GM21390 (cell line): ENCODE data around the gene FAT3.

ENCODE experiments used
- ATAC-seq: cut with Tn5 transposase; IDR thresholded peaks from one replicate; pipeline ENCODE4 v1.9.1; 2021; ENCODE audit not compliant: unreplicated experiment

The FAT3 gene

DNA sequence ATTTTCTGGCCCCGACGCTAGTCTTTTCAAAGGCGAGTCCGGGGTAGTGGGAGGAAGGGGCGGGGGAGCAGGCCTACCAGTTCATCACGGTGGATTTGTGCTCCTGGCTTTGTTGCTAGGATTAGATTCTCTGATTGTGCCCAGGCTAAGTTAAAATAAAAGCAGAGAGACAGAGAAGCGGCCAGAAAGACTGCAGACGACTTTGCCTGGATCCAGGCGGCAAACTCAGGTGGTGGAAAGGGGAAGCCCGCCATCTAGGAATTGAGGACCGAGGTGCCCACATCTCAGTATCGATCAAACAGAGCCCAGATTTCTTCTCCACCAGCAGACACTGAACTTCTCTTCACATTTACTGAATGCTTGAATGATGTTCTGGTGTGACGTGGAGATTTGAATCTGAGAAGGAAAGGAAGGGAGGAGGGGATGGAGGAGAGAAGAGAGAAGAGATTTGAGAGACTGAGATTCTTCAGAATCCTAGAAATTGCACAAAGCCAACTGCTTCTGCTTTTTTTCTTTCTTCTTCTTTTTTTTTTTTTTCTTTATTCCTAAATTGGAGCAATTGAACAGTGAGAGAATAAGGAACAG, 2.7 kb downstream of the FAT3 start:
- ATAC-seq: no peak

DNA sequence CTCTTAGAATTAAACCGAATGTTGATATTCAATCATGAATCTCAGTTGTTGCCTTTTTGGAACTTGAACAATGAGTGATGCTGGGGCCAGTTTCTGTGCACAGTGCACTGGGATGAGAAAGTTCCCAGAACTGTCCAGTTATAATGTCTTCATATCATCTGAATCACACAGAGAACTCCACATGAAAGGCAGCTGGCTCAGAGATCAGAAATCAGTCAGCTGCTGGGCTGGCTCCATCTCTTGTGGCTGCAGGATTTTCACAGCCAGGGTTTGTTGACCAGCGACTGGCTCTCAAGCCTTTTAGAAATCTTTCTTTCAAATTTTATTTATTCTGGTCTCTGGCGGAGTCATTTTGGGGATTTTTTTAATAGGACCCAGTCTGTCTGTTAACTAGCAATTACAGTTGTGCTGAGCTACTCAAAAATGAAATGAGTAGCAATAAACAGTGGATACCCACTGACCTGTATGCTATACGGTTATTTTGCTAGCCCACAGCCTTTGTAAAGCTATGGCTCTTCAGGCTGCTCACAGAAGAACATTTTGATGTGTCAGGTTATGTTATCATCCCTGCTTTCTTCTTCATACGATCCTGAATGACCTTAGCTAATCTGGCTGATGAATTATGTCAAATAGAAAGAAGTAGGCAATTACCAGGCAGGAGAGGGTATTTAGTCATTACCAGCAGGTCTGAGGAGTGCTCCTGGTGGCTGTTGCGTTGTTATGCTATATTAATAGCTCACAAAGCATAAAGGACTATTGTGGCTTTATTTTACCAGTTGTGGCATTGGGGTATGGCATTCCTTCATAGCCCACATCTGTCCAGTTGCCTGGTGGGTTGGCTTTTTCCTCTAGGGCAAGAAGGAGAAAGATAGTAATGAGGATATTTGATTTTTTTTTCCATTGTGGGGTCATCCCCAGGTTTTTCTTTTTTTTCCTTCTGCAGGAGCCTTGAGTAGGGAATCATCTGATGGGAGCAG, 3.6 kb downstream of the FAT3 start:
- ATAC-seq: no peak

DNA sequence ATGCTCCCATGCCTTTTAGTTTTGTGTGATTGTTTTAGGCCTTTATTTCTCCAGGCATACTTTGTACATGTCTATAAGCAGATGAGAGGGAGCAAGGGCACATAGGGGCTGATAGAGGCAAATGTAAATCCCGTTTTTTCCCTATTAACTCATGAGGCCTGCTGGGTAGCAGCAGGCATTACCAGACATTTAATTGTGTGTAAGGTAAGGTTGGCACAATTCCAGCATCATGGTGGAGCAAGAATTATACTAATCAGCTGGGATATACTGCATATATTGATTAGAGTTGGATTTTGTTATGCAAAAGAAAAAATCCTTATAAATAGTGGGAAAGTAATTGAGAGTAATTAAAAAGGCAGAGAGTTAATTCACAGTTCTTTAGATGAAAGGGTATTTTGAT, 12.2 kb downstream of the FAT3 start:
- no peak for ATAC-seq

DNA sequence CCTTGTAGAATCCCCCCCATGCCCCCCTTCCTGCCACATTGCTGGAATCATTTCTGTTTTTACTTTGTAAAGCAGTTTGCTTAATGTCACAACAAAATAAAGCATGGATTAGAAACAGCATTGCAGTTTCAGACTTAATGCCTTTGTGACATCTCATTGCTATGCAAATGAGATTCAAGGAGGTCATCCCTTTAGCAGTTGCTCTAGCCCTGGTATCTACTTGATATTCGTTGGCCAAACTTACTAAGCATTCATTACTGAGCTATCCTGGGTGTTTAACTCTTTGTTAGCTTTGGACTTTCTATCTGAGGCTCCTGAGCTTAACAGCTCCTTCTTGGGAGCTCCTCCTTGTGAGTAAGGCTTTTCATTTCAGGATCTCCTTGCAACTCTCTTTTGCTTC, 16.3 kb downstream of the FAT3 start:
- no peak for ATAC-seq

DNA sequence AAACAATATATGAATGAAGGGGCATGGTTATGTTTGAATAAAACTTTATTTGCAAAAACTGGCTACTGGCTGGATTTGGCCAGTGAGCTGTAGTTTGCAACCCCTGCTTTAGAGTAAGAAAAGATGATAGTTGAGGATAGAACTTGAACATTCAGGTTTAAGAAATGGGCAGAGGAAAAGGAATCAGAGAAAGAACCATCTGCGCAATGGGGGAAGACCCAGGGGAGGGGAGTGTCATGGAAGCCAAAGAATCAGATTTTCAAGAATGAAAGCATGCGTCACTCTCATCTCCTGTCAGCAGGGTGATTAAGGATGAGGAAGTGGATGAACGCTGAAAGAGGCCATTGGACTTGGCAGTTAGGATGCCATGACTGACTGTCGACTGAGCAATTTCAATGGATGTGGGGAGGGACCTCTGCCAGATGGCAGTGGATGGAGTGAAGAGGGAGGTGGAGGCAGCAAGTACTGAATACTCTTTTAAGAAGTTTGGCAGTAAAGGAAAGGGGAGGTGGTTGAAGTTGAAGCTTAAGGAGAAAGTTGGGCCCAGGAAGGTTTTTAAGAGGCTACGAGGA, 21.2 kb downstream of the FAT3 start:
- no peak for ATAC-seq

DNA sequence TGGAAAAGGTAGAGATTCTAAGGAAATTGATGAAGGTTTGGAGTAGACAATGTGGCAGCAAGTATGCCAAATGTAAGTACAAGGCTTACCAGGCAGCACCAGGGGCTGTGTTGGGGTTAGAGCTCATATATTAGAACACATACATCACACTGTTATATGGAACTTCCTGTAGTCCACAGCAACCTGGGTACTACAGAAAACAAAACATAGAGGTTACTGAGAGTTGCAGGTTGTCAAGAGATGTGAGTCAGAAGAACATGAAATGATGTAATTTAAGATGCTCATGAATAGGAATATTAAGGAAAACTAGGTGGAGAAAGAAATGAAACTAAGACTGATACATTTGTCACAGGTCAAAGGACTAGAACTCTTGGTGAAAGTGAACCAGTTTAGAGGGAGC, 22.0 kb downstream of the FAT3 start:
- no peak for ATAC-seq

DNA sequence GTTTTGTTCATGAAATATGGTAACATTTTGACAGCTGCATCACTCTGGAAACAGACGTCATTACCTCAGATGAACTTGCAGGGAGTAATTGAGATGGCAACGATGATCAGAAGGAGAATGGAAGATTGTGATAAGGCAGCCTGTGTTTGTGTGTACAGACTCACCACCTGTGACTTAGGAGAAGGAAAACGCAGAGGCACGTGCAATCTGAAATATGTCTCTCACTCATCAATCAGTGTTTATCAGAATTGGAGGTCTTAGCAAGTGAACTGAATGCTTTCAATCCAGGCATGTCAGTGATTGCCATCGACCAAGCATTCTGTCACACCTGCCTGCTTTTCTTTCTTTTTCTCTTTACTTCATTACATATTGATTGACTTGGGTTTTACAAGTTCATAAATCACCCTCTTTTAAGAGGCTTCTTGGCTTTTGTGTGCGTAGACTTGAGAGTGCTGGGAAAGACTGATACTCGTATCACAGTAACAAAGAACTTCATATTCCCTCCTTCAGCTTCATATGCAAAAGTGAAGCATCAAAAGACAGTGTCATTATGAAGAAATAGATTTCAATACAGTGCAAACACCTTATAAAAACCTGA, 24.6 kb downstream of the FAT3 start:
- no peak for ATAC-seq

DNA sequence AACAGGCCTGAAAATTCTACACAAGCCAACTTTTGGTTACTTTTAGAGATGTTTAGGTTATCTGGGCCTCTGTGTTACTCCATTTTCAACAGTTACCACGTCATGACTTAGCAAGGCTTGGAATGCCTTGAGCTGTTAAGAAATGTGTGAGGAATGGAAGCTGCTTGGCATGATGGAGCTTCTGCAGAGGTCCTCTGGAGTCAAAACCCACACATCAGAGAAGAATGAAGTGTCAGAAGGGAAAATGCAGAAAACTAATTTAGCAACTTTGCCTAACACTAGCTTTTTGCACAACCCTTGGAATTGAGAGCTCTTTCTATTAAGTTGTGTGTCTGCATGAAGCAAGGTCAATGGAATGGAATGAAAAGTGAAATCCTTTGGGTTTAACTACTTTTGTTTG, 27.4 kb downstream of the FAT3 start:
- ATAC-seq: no peak

DNA sequence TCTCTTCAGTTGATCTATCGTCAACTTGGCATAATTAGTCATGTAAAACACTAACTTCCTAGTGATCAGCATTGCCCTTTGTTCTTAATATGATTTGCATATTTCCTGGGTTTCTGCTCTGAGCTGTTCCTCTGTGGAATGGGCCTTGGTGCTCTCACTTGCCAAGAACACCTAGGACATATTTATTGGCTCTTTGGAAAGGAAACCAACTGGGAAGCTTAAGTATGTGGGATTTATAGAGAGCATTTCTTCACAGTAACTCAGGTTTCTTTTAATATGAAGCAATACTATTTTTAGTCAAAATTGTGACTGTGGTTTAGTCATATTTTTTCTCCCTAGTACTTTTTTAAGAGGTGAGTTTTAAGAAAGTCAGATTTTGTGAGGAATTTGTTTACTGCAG, 28.8 kb downstream of the FAT3 start:
- no peak for ATAC-seq

DNA sequence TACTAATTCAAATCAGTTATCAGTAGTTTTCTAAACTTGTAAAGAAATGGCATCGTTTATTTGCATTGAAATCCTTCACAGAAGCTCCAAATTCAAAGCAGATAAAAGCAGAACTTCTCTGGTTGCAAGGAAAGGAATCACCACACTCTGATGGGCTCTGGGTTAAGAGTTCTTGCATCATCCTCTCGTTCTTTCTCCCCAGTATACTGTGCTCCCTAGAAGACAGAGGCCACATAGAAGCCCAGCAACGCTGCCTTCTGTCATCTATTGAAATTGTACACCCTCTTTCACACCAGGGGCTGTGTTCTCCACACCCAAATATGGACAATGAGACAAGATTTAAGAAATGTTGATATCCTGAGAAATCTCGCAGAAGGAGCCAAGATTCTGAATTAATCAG, 29.3 kb downstream of the FAT3 start:
- ATAC-seq: no peak

DNA sequence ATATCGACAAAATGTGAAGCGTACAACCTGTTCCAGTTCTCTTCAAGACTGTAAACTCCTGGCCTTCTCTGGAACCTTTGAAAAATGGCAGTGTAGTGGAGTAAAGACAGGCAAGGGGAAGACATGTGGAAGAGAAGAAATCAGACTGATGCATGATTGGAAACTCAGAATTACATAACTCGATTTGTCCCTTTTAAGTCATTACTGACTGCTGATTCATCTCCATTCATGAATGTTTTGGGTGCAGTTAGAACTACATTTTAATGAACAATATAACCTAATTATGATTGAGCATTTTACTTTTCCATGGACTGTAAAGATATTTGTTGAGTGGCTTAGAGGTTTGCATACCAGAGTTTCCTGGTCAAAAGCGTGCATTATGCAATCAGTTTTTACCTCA, 32.9 kb downstream of the FAT3 start:
- no peak for ATAC-seq

DNA sequence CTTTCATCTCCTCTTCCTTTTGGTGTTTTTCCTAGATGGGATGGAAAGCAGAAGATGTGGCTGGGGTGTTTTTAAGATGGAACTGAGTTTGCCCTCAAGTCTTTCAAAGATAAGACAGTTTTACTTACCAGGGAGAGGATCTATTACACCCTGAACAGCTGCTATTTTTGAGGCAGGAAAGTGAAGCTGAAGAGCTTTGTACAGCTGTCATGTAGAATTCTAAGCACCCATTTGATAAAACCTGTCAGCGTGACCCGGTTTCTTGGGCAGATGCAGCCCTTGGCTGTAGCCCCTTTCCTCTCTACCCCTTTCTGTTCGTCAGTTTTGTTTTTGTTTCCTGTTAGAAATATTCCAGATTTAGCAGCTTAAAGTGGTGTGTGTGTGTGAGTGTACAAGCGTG, 35.2 kb downstream of the FAT3 start:
- no peak for ATAC-seq

DNA sequence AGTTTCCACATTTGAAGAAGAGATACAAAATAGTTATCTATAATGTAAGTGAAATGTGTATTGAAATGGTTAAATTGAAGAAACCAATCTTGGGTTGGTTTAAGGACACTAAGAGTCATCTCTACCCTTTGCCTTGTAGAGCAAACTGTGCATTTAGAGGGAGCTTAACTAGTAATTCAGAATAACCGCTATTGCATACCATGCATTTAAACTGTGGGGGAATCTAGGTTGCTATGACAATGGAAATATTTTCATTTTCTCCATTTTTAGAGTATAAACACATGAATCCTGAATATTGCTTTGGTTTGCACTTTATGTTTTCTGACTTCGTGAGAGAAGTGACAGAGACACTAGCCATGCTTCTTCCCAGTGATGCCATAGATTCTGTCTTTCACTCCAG, 39.7 kb downstream of the FAT3 start:
- ATAC-seq: no peak

DNA sequence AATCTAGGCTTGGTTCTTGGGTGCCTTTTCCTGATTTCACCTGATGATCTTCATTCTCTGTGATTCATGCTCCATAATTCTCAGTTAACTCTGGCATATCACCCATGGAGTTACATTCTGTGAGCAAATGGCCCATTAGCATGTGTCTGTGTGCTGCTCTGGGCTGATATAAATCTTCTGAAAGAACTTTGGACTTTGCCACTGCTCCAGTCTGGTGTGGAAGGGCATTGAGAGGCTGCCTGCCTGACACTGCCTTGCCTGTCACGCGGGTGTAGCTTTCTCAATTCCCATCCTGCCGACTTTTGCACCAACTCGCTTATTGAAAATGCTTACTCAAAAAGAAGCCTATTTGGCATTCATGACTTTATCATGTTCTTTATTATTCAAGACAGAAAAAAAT, 42.2 kb downstream of the FAT3 start:
- ATAC-seq: no peak

DNA sequence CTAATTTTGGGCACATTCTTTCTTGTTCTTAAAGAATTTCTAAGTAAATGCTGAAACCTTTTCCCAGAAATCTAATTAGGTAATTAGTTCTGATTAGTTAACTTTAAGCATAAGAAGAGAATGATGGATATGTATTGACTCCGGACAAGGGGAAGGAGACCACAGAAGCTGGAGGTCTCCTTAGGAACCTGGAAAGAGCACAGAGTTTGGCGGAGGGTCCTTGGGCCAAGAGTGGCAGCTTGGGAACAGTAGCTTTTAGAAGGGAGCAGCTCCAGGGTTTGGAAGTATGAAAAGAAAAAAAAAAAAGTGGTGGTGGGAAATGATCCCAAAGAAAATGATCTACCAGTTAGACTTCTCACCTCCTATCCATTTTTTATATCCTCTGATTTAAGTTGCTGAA, 42.7 kb downstream of the FAT3 start:
- ATAC-seq: no peak

DNA sequence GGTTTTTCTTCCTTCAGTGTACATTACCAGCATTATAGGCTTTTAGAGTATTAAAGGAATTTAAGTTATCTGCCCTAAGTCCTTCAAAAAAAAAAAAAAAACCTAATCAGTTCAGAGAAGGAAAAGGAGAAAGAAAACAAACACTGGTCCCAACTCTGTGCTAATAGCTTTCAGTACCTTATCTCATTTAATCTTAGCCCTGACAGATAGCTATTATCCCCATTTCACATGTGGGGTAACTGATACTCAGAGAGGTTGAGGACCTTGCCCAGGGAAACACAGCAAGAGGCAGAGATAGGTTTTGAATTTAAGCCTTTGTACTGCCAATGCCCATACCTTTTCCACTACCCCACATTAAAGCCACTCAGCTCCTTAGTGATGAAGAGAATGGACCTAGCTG, 43.4 kb downstream of the FAT3 start:
- ATAC-seq: no peak

DNA sequence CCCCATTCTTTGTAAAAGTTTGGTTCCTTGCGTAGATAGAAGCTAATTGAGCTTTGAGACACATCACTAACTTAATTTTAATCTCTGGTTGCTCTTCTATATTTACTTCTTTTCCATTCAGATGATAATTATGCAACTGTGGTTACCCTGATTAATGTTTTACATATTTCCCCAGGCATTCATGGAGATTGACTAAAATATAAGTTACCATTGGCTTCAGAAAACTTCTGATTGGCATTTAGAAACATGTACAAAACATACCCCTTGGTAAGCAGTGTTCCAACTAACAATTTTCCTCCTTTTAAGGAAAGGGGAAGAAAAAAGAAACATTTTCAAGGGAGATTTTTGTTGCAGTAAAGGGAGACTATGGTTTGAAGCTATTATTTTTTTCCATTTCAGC, 43.9 kb downstream of the FAT3 start:
- ATAC-seq: no peak

DNA sequence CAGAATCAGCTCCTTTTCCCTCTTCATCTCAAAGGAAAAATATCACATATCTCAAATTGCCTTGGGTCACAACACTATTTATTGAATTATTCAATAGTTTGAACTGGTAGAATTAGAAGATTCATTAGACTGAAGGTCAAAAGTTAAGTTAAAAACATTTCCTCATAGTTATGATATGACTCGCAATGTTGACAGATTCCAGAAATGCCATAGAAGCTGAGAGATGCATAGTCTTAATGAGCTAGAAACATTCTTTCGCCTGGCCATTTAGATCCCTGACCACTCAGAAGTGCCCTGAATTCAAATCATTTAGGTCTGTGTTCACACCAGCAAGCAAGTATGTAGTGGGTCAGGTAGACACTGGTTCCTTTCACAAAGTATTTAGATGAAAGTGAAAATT, 44.4 kb downstream of the FAT3 start:
- ATAC-seq: no peak

DNA sequence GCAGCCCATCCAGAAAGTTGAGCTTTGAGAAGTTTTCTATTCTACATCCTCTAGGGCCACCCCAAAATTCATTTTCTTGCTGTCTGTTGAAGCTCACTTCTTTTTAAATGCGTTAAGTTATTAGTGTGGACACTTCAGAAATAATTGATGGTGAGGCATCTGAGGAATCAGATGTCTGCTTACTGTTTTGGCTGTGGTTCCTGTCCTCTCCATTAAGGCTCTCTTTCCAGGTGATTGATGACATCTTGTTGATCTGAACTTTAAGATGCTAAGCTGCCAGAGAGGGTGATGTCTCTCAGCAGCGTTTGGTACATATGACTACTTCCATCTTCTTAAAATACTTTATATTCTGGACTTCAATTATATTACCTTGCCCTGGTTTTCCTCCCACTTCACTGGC, 45.2 kb downstream of the FAT3 start:
- ATAC-seq: no peak

DNA sequence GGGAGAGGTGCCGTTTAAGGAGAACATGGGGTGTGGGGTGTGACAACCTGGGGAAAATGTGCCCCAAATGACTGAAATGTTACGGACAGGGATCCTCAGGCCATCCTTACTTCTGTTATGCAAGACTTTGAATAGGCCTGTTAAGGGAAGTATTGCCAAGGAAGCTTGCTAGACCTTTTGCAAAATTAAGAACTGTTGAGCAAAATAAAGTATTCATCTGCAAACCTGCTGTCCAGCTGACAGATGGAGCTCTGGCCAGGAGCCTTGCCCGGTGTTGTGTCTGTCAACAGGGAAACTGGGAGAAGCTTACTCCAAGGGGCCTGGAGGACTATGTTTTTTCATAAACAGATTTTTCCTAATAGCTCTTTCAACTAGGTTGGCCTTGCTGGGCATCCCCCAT, 48.0 kb downstream of the FAT3 start:
- ATAC-seq: no peak
